Stimulated activated CD8-positive, alpha-beta memory T cell treated with anti-CD3 and anti-CD28 coated beads, Interleukin-7, amount 100 ng/mL, for 24 hours (primary cell): ENCODE data around the gene NKD2.
"Not testable (repeated sequence)": the region's sequence is repeated elsewhere in the genome, so short reads cannot be mapped to it uniquely, and the experiment has no call there.

Experiments
- DNase-seq: peaks from one replicate; pipeline ENCODE4 v3.0.0-alpha.2; 2020; ENCODE audit warnings: low read depth

The NKD2 gene, protein sequence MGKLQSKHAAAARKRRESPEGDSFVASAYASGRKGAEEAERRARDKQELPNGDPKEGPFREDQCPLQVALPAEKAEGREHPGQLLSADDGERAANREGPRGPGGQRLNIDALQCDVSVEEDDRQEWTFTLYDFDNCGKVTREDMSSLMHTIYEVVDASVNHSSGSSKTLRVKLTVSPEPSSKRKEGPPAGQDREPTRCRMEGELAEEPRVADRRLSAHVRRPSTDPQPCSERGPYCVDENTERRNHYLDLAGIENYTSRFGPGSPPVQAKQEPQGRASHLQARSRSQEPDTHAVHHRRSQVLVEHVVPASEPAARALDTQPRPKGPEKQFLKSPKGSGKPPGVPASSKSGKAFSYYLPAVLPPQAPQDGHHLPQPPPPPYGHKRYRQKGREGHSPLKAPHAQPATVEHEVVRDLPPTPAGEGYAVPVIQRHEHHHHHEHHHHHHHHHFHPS

DNA sequence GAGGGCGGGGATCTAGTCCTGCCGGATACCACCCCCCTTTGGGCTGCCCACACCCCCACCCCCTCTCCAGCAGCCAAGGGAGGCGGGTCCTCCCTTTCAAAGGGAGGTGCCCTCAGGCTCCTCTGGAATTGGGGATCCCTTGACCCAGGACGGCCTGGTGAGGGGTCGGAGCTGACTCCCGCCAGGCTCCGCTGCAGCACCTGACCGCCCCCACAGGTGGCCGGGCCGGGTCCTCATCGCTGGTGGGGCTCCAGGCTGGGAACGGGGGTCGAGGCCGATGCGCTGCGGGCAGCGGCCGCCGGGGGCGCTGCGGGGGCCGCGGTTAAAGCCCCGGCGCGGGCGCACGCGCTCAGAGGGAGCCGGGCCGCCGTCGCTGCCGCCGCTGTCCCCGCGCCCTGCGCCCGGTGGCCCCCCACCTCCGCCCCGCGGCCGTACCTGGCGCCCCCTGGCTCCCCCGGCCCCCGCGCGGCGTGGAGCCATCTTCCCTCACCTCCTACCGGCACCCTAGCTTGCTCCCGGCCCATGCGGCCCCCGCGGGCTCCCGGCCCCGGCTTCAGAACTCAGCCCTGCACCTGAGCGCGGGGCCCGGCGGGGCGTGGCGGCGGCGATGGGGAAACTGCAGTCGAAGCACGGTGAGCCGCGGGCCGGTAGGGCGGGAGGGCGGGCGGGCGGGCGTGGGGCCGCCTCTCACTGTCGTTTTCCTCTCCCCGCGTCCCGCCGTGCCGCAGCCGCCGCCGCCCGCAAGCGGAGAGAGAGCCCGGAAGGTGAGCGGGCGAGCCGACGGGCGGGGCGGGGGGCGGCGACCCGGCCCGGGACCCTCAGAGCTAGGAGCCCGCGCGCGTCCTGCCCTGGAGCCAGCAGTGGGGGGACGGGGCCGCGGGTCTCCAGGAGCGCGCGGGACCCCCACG is at the start of gene NKD2:
TSS of gene NKD2 (plus strand) at position 352 of the 908 bp plus-strand sequence. CDS start at position 608, 256 bp downstream.
- no peak for DNase-seq

DNA sequence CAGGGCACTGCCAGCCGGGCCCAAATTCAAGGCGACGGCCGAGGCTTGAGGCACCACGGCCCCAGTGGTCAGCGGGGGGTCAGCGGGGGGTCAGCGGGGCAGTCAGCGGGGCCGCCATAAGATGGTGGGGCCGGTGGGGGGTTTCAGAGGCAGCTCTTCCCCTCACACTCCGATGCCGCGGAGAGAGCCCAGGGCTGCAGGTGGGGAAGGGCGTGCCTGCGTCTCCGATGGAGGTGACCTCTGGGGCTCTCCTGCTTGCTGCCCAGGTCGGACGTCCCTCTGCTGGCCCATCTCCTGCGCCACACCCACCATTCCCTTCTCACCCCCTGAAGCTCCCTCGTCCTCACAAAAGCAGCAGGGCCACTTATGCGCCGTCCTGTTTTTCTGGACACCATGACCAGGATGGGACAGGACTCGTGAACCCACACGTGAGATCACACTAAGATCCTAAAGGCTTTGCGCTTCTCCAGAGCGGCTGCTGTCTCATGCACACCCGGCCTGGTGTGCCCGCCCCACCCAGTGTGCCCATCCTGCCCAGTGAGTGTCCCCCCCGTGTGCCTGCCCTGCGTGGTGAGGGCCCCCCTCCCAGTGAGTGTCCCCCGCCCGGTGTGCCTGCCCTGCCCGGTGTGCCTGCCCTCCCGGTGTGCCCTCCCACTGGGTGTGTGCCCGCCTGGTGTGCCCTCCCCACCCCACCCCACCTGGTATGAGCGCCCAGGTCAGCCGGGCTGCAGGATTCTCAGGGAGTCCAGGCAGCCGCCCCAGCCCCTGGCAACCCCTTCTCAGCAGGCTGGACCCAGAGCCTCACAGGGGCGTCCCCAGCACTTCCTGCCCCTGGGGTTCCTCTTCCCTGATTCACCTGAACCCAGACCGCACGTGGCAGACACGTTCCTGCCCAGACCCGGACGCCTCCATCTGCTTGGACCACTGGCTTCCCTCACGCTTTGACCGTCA is 48.7 kb upstream of the NKD2 start:
- no peak for DNase-seq

DNA sequence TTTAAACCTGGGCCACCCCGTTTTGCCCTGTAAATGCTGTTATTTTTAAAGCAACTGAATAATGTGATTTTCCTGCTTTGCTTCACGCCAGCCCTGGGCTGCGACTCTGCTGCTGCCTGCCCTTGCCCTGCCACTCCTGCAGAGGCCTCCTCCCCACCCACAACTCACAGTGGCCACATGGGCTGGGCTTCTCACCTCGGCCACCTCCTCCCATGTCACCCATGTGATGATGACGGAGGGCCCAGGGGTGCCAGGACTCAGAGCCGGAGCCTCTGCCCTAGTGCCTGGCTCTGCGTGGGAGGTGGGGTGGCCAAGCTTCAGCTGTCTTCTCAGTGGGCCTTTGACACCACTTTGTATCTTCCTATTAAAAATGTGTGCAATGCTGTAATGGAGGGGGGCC is 48.1 kb upstream of the NKD2 start:
- no peak for DNase-seq

DNA sequence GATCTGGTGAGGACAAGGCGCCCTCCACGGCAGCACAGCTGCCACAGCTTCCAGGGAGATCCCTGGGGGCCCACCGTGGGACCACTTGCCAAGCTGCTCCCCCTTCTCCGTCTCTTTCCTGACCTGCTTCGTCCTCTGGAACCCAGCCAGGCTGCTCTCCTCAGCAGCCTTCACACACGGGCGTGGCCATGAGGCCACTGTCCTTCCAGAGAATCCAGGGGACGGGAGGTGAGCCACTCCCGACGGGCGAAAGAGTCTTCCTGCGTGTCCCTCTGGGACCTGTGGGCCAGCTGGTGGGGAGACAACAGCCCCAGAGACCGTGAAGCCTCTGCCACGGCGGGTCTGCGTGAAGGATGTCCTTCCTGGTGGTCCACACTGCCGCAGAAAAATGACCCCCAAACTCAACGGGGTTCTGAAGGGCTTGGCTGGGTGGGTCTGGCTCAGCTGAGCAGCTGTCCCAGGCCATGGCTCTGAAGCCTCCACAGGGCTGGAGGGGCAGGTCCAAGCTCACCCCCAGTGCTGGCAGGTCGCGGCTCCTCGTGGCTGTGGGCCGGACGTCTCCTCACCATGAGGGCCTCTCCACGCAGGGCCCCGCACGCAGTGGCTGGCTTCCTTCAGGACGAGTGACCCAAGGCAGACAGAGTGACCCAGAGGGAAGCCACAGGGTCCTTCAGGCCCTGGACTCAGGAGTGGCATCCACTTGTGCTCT is 47.4 kb upstream of the NKD2 start:
- DNase-seq = no peak

DNA sequence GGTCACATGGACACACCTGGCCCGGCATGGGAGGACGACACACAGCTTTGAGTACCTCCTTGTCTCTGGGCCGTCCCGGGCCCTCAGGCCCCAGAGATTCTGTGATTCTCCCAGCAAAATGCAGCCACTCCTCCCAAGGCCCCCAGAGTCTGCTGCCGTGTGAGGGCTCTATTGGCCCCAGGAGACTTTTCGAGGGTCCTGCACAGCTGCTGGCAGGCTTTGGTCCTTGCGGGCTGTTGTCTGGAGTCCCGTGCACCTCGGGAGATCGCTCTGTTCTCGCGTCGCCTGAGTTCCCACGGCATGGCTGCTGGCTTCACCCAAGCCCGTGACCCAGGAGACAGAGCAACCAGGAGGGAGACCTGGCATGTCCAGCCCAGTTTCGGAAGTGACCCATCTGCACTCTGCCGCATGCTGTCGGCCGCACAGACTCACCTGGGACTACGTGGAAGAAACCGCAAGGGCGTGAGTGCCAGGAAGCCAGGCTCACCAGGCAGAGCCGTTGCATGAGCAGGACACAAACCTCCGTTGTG is 46.8 kb upstream of the NKD2 start:
- DNase-seq = no peak

DNA sequence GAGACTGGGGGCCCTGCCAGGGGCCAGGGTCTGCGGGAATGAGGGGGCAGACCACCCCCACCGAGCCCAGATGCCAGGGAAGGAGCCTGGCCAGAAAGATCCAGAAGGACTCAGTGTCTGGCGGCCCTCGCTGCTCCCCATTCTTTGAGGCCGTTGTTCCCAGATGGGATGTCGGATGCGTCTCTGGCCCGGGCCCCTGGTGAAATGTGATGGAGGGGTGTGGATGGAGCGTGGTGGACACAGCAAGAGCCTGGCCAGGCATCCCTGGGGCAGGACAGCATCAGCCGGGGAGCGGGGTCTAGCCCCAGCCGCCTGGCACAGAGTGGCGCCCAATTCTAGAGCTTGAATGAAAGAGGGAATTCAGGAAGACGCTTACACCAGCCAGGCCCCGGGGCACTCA is 46.2 kb upstream of the NKD2 start:
- DNase-seq = no peak

DNA sequence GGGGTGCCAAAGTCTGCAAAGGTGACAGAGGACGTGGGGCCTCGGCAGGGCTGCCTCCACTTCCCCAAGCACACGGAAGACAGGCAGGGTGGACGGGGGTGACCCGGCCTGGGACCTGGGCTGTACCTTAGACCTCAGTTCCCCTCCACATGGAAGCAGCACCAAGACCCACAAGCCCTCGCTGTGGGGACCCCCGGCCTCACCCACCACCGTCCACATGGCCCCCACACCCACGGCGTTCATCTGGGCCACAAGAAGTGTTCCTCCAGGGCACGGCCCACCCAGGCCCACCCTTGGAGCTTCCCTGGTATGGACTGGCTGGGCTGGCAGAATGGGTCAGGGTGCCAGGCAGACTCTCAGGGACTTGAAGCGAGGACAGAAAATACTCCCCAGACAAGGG is 45.8 kb upstream of the NKD2 start:
- DNase-seq = no peak

DNA sequence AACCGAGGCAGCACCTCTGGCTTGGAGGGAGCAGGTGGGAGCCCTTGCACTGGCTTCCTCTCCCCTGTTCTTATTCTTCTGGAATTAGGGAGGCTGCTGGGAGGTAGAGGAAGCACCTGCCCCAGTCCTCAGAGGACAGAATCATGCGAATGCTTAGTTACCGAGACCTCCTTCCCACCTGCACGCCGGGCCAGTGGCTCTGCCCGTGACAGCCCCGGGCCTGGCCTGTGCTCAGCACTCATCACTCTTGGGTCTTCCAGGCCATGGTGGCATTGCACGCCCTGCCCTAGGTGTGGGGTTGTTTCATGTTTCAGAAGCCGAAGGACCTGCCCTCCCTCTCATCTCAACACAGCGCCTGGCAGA is 45.3 kb upstream of the NKD2 start:
- no peak for DNase-seq

DNA sequence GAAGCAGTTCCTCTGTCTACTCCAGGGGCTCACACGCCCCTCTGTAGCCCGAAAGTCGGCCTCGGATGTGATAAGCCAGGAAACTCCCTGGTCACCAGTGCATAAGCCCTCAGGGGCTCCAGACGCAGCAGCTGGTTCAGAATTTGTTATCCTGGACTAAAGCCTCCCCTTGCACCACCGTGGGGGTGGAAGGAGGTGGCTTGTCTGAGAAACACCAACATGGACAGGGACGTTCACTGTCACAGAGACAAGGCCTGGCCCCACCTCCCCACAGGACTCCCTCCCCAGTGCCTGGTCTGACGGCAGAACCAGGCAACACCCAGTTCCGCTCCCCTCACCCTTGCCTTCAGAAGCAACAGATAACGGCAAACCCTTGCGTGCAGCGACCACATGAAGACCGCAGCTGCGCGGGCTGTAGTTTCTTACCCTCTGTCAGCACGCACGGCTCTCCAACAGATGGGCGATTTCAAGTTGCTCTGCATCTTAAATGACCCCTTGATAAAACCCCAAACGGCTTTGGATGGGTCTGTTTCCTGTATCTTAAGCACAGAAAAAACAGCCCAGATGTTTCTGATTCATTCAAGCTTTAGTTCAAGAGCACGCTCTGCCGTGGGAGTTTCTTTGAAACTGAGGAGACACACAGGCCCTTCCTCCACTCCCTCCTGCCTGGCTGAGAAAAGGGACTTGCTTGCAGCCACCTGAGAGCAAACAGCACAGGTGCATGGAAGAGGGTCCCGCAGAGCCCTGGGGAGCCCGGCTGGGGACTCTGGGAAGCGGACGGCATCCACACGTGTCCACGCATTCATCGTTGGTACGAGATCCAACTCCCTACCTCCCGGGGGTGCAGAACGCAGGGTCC is 44.7 kb upstream of the NKD2 start:
- no peak for DNase-seq

DNA sequence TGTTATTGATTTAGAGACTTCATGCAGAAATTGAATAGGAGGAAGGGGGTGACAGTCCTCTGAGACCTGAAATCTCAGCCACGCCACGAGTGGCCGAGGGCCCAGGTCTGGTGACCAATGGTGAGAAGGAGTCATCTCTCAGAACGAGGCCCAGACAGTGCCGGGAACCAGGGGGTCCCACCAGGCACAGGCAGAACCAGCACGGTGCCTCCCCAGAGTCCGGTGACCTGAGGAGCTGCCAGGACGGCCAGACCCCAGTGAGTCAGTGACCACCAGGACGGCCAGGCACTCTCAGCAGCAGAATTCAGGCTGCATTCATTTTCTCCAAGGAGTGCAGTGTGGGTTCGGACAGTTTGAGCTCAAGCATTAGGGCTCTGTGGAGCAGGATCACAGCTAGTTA is 43.8 kb upstream of the NKD2 start:
- no peak for DNase-seq

DNA sequence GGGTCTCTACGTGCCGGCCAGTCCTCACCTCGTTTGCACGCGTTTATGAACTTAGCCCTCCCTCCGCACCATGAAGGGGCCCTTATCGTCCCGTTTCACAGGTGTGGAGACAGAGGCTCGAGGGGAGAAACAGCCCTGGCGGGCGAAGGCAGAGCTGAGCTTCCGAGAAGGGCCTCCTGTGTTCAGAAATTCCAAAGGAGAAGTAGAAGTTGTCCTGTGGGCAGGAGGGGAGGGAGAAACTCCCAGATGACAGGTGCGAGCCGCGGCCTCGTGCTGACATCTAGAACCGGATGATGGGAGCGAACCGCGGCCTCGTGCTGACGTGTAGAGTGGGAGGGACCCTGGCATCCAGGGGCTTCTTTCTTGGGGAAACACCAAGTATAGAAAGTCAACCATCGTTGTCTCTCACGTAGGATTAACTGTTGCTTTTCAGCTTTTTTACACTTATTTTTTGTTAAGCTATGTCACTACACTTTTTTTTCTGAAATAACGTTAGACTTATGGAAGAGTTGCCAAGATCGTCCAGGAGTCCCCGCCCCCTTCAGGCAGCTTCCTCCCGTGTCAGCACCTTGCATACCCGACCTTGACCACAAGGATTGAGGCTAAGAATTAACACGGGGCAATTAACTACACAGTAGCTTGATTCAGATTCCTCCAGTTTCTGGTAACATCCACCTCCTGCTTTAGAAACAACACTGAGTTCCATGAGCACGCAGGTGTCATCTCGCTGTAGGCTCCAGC is 42.8 kb upstream of the NKD2 start:
- DNase-seq = no peak

DNA sequence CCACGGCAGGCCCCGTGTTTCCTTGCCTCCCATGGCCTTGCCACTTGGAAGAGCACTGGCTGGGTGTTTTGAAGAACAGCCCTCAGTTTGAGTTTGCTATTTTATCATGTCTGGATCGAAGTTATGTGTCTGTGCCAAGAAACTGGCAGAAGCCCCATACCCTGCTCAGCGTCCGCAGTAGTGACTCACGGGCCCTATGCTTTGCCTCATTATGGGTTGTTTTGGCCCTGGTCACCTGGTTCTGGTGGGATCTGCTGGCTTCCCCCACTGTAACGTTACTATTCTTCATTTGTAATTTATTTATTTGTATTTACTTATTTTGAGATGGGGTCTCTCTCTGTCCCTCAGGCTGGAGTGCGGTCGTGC is 42.3 kb upstream of the NKD2 start:
- DNase-seq = no peak

DNA sequence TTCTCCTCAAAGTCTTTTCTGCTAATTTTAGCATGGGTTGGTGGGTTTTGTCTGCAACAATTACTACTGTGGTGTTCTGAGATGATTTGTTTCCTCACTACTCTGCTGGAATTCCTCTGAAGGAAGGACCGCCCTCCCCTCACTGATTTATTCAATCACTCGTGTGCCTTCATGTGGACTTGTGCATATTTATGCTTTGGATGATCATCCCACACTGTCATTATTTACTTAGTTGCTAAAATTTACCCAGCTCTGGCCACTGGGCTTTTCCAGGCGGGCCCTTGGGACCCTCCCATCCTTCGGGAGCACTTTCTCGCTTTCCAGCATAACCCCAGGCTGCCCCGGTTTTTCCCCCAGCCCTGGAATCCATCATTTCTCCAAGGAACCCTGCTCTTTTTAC is 41.7 kb upstream of the NKD2 start:
- no peak for DNase-seq

DNA sequence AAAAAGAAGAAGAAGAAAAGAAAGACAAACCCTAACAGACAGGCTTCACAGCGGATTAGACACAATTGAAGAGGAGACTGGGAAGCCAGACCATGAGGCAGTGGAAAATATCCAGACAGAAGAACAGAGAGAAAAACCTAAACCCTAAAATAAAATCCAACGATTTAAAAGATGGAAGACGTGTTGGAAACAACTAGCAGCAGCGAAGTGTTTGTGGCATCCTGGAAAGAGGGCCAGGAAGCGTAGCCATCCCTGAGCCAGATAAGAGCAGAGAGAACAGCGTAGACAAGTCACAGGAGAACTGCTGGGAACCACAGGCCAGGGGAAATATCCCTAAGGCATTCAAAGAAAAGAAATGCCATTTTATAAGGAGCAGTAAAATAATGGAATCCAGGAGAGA is 39.7 kb upstream of the NKD2 start:
- no peak for DNase-seq

DNA sequence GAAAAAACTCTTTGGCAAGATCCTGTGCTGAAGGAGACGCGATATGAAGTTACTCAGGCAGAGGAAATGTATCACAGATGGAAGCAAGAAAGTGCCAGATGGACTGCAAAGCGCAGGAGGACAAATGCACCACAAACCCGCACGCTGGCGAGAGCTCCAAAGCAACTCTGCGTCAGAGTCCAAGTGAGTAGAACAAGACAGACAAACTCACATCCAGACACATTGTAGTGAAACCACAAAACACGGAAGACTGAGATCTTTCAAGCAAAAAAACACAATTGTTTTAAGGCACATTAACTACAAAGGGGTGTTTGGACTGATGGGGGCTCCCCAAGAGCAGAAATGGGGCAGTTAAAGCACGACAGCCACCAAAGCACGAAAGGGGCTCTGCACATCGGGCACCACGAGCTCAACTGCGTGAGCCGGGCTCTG is 39.2 kb upstream of the NKD2 start:
- no peak for DNase-seq

DNA sequence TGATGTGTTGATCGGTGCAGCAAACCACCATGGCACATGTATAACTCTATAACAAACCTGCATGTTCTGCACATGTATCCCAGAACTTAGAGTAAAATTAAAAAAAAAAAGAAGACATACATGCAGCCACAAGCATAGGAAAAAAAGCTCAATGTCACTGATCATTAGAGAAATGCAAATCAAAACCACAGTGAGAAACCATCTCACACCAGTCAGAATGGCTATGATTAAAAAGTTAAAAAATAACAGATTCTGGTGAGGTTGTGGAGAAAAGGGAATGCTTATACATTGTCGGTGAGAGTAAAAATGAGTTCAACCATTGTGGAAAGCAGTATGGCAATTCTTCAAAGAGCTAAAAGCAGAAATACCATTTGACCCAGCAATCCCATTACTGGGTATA is 36.0 kb upstream of the NKD2 start:
- not testable (repeated sequence) for DNase-seq

DNA sequence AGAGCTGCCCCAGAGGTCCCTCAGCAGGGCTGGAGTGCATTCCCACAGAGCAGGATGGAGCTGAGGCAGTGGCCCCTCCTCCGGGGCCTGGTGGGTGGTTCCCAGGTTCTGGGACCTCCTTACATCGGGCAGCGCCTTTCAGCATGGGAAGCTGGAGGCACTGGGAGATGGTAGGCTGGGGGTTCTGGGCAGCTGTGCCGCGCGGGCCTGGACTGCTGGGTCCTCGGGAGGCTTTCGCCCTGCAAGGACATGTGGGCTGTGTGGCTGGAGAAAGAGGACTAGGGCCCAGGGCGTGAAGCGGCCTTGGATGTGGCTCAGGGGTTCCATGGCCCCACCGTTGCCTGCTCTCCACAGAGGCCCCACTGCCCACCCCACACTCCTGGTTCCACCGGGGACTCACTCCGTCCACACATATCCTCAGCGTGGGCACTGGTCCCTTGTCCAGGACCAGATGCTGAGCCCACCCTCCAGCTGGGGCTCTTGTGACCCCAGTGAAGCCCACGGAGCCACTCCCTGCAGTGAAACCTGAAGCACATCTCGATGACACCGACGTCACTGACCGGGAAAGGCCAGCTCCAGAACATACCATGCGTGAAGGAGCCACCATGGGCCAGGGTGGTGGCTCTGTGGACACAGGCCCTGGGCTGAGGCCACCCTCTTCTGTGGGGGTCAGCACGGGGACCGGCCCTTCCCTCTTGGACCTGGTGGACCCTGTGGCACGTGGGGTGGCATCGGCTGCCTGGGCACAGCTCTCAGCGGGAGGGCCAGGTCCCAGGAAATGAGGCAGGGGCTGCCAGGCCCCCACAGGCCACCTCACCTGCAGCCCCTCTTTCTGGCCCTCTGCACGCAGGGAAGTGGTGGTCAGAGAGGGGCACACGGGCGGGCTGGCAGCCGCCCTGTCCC is 31.5 kb upstream of the NKD2 start:
- DNase-seq = no peak

DNA sequence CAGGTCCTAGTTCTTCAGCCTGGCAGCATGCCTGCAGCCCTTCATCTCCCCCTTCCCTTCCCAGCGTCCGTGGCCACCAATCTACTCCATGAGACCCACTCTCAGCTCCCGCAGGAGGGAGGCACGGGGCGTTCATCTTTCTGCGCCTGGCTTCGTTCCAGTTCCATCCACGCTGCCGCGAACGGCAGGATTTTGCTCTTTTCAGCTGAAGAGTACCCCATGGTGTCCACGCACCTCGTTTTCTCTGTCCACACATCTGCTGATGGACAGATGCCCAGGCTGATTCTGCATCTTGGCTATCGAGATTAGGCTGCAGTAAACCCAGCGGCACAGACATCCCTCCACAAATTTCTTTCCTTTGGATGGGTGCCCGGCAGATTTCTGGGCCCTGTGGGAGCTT is 30.5 kb upstream of the NKD2 start:
- no peak for DNase-seq
